ENCODE measurements around the gene APLP2.

DNA sequence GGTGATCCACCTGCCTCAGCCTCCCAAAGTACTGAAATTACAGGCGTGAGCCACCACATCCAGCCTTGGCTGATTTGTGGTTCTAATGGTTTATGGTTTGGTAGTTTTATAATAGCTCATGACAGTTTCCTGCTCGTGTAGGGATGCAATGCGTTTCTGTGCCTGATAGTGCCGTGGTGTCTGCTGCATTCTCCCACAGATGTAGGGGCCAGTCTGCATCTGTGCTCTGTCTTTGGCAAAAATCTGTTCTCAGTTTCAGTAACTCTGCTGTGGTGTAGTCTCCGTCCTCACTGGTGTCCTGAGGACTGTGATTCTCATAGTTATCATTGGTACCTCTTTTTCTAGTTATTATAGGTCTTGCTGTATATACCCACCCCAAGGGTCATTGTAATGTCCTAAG lies 106.2 kb downstream of the APLP2 start:
- TF ChIP-seq YY1 (IDR thresholded peaks at IDR 0.05; ENCODE audit: low read depth): no peak
- no peak for TF ChIP-seq NFIC (IDR thresholded peaks at IDR 0.05)
- no peak for TF ChIP-seq EP300 (IDR thresholded peaks at IDR 0.05; ENCODE audit: borderline replicate concordance)
- no peak for TF ChIP-seq RAD21 (IDR thresholded peaks at IDR 0.05; ENCODE audit: low read depth)

Data from Ishikawa (cell line).